Measurements from ENCODE around the gene KLHL9. TPM values are rescaled to one million over a fixed set of nuclear protein-coding genes. Genes with fewer than 3 reads are reported as not detected.

KLHL9 gene
- total RNA-seq, 3 donors from 2014 or later, result 18.4 to 34.7 (median 25.9) TPM

- intact Hi-C loops (cut with DNase I; ENCODE audit: low total_unique reads), result no loop called here
- Histone ChIP-seq H3K27me3 (no peaks in the 10 kb centered on the region), H3K9me3 (no peaks in the 10 kb centered on the region), H3K36me3 (no peaks in the 10 kb centered on the region), H3K4me1 (no peaks in the 10 kb centered on the region), H3K27ac (no peak overlapping the region), H3K4me3 (no peak overlapping the region)
- no peak for DNase-seq (ENCODE audit: low spot score in 2 of 2)
- no peak for TF ChIP-seq CTCF (IDR thresholded peaks at IDR 0.05)
- no peak for TF ChIP-seq POLR2AphosphoS5 (IDR thresholded peaks at IDR 0.05)
- TF ChIP-seq POLR2A (IDR thresholded peaks at IDR 0.05), result no peak
Measured at GRCh38 chr9:21322911-21323461, 12.2 kb downstream of the KLHL9 start.

GRCh38 chr9:21320465-21320864 lies 14.7 kb downstream of the KLHL9 start:
- no peak for DNase-seq (ENCODE audit: low spot score in 2 of 2)
- intact Hi-C loops (cut with DNase I; ENCODE audit: low total_unique reads), result no loop called here
- no peaks in the 10 kb centered on the region for H3K4me1 ChIP-seq
- H3K9me3 ChIP-seq, result no peaks in the 10 kb centered on the region
- no peaks in the 10 kb centered on the region for H3K36me3 ChIP-seq
- no peaks in the 10 kb centered on the region for H3K27me3 ChIP-seq
- H3K27ac ChIP-seq, result no peak overlapping the region
- TF ChIP-seq POLR2AphosphoS5 (IDR thresholded peaks at IDR 0.05) (no peak), POLR2A (IDR thresholded peaks at IDR 0.05) (no peak)
- H3K4me3 ChIP-seq, result no peak overlapping the region

GRCh38 chr9:21317956-21318923 lies 17.0 kb downstream of the KLHL9 start:
- Histone ChIP-seq H3K27me3 (no peaks in the 10 kb centered on the region), H3K27ac (no peak overlapping the region), H3K36me3 (no peaks in the 10 kb centered on the region), H3K9me3 (no peaks in the 10 kb centered on the region), H3K4me3 (no peak overlapping the region), H3K4me1 (no peaks in the 10 kb centered on the region)
- TF ChIP-seq POLR2A (IDR thresholded peaks at IDR 0.05), result no peak
- TF ChIP-seq CTCF (IDR thresholded peaks at IDR 0.05), result peak; percentile 53 to 64 (median 61)
- intact Hi-C loops (cut with DNase I; ENCODE audit: low total_unique reads), result no loop called here
- DNase-seq (ENCODE audit: low spot score in 2 of 2), result no peak

- H3K4me1 ChIP-seq, result no peaks in the 10 kb centered on the region
- H3K27me3 ChIP-seq, result no peaks in the 10 kb centered on the region
- no peak overlapping the region for H3K4me3 ChIP-seq
- intact Hi-C loops (cut with DNase I; ENCODE audit: low total_unique reads), result no loop called here
- H3K27ac ChIP-seq, result peak overlapping the region in 1 of 2 donors; percentile 50
- no peaks in the 10 kb centered on the region for H3K36me3 ChIP-seq
- H3K9me3 ChIP-seq, result no peaks in the 10 kb centered on the region
- no peak for TF ChIP-seq CTCF (IDR thresholded peaks at IDR 0.05)
- no peak for TF ChIP-seq POLR2A (IDR thresholded peaks at IDR 0.05)
- no peak for TF ChIP-seq POLR2AphosphoS5 (IDR thresholded peaks at IDR 0.05)
- no peak for DNase-seq (ENCODE audit: low spot score in 2 of 2)
Measured at GRCh38 chr9:21316860-21317259, 18.3 kb downstream of the KLHL9 start.

- Histone ChIP-seq H3K36me3 (no peaks in the 10 kb centered on the region), H3K4me3 (peak overlapping the region in 1 of 3 donors; percentile 9), H3K27me3 (no peaks in the 10 kb centered on the region), H3K9me3 (no peaks in the 10 kb centered on the region), H3K27ac (peak overlapping the region in 1 of 2 donors; percentile 50), H3K4me1 (no peaks in the 10 kb centered on the region)
- no peak for DNase-seq (ENCODE audit: low spot score in 2 of 2)
- TF ChIP-seq POLR2AphosphoS5 (IDR thresholded peaks at IDR 0.05) (no peak), CTCF (IDR thresholded peaks at IDR 0.05) (no peak), POLR2A (IDR thresholded peaks at IDR 0.05) (no peak)
- intact Hi-C loops (cut with DNase I; ENCODE audit: low total_unique reads), result no loop called here
Measured at GRCh38 chr9:21316032-21316842, 19.0 kb downstream of the KLHL9 start.
